Motor neuron (in vitro differentiated cells): Measurements from ENCODE around the gene C1orf105. TPM values are rescaled to one million over a fixed set of nuclear protein-coding genes. Genes with fewer than 3 reads are reported as not detected.
"Not testable (repeated sequence)": the region's sequence is repeated elsewhere in the genome, so short reads cannot be mapped to it uniquely, and the experiment has no call there.

Source experiments
- ATAC-seq, 8 experiments: fragments of 200-7000 bp; cut with Tn5 transposase; replicated peaks in 6 of 8; 2 replicates each; pipeline ENCODE4 v1.8.0; 2021; ENCODE audit warnings: mild to moderate bottlenecking in 8 of 8, moderate library complexity in 8 of 8
- H3K27ac ChIP-seq, 2 donors: fragments of 250-450 bp; sonication (Bioruptor Pico); 2 replicates each; pipeline ENCODE4 v1.9.0; 2021; ENCODE audit warnings: antibody characterized with exemption in 2 of 2, mild to moderate bottlenecking in 2 of 2, moderate library complexity in 1 of 2
- H3K4me1 ChIP-seq, 2 donors: fragments of 250-450 bp; sonication (Bioruptor Pico); replicated peaks in 1 of 2; 2 replicates each; pipeline ENCODE4 v1.6.1; 2021; ENCODE audit warnings: antibody characterized with exemption in 2 of 2, mild to moderate bottlenecking in 2 of 2, moderate library complexity in 1 of 2
- H3K4me3 ChIP-seq, 5 donors: fragments of 250-450 bp; sonication (Bioruptor Pico); 2 replicates each; pipeline ENCODE4 v1.9.0; 2021; ENCODE audit warnings: antibody characterized with exemption in 5 of 5, mild to moderate bottlenecking in 5 of 5, moderate library complexity in 4 of 5
- WGBS, 10 experiments: fragments of 450-650 bp; shearing (Covaris generic); methylation state at CpG; one replicate each; pipeline ENCODE4 v1.0.0; 2022; 5-methylcytosine and 5-hydroxymethylcytosine counted together
- in situ Hi-C, 9 experiments: fragments of 400-800 bp; cut with MboI; loops; one replicate each; pipeline ENCODE4 v1.15.0; 2021; ENCODE audit warnings: low sequenced_read_pairs in 9 of 9, low pct_unique_long_range_greater_than_20kb in 2 of 9; ENCODE audit not compliant: unreplicated experiment in 9 of 9
- total RNA-seq, 8 experiments: library from RNA; unstranded; fragments of 300-600 nt; gene quantifications; 2 replicates each; pipeline versions ENCODE4 v1.2.3 to v1.2.4, GENCODE V29; 2022

Gene C1orf105
- total RNA-seq, 8 experiments from 2014 or later, result 0.66 TPM; not detected in 7

DNA sequence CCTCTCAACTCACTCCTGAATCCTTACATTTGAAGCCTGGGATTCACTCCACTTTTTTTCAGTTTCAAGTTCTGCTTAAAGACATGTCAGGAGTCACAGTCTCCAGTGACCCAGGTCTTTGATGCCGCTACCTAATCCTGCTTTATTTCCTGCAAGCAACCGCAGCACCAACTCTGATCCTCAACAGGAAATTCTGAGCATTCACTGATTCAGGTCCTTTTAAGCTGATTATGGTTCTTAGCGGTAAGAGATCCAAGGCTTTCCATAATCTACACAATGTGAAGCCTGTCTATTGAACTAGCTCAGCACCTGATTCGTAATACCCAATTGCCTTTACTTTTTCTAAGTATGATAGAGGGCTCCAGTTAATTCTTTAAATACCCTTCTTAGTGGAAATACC is 67.1 kb downstream of the C1orf105 start:
- no peak overlapping the region for H3K4me3 ChIP-seq
- in situ Hi-C loops, result no loop called here
- no peak overlapping the region for H3K27ac ChIP-seq
- no peaks in the 10 kb centered on the region for H3K4me1 ChIP-seq
- WGBS, 10 experiments, result 0 to 100% (median 69%) methylated on average over 1 to 4 of the region's 4 CpGs; no CpG with 5 or more reads in 1 of the 10 experiments
- ATAC-seq, result no peak

DNA sequence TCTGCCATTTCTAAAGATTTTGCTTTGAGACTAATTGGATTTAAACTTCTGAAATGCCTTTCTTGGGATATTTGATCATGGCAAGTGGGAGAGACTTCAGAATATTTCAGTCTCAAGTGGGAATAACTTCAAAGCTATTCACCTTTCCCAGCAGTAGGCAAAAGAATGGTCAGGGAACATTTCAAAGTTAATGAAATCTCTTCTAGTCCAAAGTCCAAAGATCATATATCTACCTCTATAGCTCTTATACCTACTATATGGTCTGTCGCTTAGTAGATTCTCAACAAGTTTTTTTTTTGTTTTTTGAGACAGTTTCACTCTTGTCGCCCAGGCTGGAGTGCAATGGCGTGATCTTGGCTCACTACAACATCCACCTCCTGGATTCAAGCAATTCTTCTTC is 67.9 kb downstream of the C1orf105 start:
- in situ Hi-C loops, result no loop called here
- Histone ChIP-seq H3K27ac (no peak overlapping the region), H3K4me3 (no peak overlapping the region), H3K4me1 (no peaks in the 10 kb centered on the region)
- ATAC-seq, result no peak
- 18 to 96% (median 82%) methylated on average over 2 to 3 of the region's 3 CpGs; no CpG with 5 or more reads in 2 of the 10 experiments for WGBS, 10 experiments

DNA sequence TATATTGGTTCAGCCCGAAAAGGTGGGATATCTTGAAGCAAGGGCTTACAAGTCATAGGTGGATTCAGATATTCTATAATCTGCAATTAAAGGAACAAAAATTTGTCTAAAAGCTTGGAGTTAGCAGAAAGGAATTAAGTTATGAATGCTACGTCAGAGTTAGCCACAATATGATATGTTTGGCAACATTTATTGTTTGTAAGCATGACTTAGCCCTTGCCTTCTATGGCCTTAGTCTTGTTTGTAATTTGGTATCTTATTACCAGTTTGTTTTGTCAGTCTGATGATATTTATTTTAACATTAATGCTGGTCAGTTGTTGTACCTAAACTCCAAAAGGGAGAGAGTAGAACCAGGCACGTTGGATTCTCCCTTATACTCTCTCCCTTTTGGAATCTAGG is 69.4 kb downstream of the C1orf105 start:
- 21 to 100% (median 86%) methylated on average over 2 to 3 of the region's 3 CpGs; no CpG with 5 or more reads in 3 of the 10 experiments for WGBS, 10 experiments
- ATAC-seq, result no peak
- H3K4me1 ChIP-seq, result no peaks in the 10 kb centered on the region
- H3K4me3 ChIP-seq, result no peak overlapping the region
- in situ Hi-C loops, result no loop called here
- no peak overlapping the region for H3K27ac ChIP-seq

DNA sequence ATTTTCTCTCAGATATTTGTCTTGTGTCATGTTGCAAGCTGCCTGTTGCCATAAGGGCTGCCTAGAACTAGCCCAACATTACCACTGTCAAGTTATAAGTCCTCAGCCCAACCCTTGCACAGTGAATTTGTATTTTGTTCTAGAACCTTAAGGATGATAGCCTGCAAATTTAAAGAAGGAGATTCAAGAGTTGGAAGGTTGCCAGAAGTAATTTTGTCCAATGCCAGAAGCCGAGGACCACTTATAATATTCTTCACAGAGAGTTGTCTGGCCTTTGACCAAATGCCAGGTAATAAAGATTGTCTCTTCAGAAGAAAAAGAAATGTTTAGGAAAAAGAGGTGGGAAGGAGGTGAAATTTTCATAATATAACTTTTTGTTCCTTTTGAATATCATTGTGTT is 71.9 kb downstream of the C1orf105 start:
- Histone ChIP-seq H3K4me1 (peaks cover 0 to 2% of the 10 kb centered on the region in 2 donors), H3K4me3 (no peak overlapping the region), H3K27ac (no peak overlapping the region)
- ATAC-seq, result no peak
- WGBS, 10 experiments, result 0 to 100% (median 78%) methylated on average over 1 of the region's 1 CpG; no CpG with 5 or more reads in 3 of the 10 experiments
- in situ Hi-C loops, result no loop called here

DNA sequence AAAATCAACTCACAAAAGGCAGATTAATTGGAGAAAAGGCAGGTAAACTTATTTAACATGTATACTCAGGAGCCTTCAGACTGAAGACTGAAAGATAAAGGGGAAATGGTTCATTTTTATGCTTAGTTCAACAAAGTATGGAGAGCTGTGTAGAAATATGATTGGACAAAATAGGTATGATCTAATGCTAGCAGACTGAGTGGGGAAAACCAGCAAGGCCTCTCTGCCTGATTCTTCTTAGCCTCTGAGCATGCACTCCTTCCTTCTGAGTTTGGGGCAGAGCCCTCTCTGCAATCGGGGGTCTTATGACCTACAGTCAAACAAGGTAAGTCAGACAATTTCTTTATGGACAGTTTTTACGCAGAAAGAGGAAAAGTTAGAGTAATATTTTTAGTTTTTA is 73.7 kb downstream of the C1orf105 start:
- ATAC-seq, result no peak
- in situ Hi-C loops, result no loop called here
- H3K4me1 ChIP-seq, result peaks cover 0 to 2% of the 10 kb centered on the region in 2 donors
- no peak overlapping the region for H3K27ac ChIP-seq
- 17 to 94% (median 69%) methylated on average over 1 to 2 of the region's 2 CpGs; no CpG with 5 or more reads in 2 of the 10 experiments for WGBS, 10 experiments
- no peak overlapping the region for H3K4me3 ChIP-seq

DNA sequence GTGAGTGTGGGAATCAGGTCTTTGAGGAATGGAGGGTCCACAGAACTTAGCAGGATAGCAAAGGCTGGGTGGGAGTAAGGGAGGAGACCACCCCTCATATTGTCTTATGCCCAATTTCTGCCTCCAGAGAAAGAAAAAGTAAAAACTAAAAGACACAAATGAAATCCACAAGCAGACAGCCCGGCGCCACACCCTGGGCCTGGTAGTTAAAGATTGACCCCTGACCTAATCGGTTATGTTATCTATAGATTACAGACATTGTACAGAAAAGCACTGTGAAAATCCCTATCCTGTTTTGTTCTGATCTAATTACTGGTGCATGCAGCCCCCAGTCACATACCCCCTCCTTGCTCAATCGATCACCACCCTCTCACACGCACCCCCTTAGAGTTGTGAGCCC is 75.6 kb downstream of the C1orf105 start:
- not testable (repeated sequence) for H3K4me3 ChIP-seq

DNA sequence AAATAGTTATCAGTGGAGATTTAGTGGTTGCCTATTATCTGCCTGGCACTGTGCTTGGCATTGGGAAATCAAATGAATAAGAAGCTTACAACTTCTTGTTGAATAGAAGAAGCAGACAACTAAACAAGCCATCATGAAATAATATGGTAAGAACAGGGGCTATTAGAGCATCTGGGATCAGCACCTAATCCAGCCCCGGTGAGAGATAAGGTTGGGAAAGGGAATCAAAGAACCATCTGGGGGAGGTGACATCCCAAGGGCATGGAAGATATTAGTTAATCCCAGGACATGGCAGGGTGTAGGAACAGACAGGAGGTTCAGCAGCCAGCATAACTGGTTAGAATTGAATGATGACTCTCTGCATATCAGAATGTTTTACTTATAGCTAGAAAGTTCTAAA is 76.2 kb downstream of the C1orf105 start:
- WGBS, 10 experiments, result 0 to 100% (median 85%) methylated on average over 1 of the region's 1 CpG; no CpG with 5 or more reads in 3 of the 10 experiments
- no peak overlapping the region for H3K4me3 ChIP-seq
- in situ Hi-C loops, result no loop called here
- peaks cover 0 to 2% of the 10 kb centered on the region in 2 donors for H3K4me1 ChIP-seq
- no peak overlapping the region for H3K27ac ChIP-seq
- no peak for ATAC-seq

More for the DNA sequence above, 75.6 kb downstream of the C1orf105 start:
- in situ Hi-C loops, H3K4me1 ChIP-seq, ATAC-seq, H3K27ac ChIP-seq: not testable (repeated sequence)
- WGBS, 10 experiments, result 94 to 100% (median 100%) methylated on average over 1 to 3 of the region's 5 CpGs; no CpG with 5 or more reads in 6 of the 10 experiments

DNA sequence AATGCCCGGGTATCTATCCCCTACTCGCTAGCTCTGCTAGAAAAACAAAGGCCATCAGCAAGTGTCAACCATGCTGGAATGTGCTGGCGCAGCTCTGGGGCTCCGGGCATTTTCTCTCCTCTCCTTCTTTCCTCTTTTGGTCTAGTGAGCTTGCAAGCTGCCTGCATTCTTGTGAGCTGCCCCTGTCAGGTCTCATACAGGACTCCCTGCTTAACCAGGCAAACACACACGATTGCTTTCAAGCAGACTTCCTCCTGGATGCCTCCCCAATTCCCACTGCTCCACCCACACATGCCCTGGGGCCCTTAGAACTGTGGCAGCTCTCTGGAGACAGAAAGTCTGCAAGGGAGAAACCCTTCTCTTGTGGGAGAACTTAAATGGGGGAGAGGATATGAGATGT is 76.7 kb downstream of the C1orf105 start:
- H3K4me1 ChIP-seq, result peaks cover 0 to 2% of the 10 kb centered on the region in 2 donors
- no peak overlapping the region for H3K27ac ChIP-seq
- H3K4me3 ChIP-seq, result no peak overlapping the region
- ATAC-seq, result peak; percentile 29 to 84 (median 62)
- WGBS, 10 experiments, result 0 to 40% (median 25%) methylated on average over 1 to 5 of the region's 5 CpGs; no CpG with 5 or more reads in 1 of the 10 experiments
- in situ Hi-C loops, result no loop called here

DNA sequence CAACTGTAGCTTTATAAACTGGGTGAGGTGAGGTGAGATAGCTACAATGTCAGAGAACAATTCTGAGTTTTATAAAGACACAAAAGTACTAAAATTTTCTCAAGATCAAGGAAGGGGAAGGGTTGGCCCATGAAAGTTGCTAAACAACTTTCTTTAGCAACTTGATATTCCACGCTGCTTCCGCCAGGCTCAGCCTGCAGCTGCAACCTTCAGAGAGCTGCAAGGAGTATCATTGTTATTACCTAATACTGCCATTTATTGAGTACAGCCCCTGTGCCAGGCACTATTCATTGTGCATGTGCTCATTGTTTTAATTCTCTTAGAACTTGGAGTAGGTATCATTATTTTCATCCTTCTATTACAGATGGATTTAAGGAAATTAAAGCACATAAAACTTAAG is 78.4 kb downstream of the C1orf105 start:
- in situ Hi-C loops, result no loop called here
- WGBS, 10 experiments, result 80 to 100% (median 93%) methylated on average over 2 of the region's 2 CpGs; no CpG with 5 or more reads in 2 of the 10 experiments
- ATAC-seq, result no peak

DNA sequence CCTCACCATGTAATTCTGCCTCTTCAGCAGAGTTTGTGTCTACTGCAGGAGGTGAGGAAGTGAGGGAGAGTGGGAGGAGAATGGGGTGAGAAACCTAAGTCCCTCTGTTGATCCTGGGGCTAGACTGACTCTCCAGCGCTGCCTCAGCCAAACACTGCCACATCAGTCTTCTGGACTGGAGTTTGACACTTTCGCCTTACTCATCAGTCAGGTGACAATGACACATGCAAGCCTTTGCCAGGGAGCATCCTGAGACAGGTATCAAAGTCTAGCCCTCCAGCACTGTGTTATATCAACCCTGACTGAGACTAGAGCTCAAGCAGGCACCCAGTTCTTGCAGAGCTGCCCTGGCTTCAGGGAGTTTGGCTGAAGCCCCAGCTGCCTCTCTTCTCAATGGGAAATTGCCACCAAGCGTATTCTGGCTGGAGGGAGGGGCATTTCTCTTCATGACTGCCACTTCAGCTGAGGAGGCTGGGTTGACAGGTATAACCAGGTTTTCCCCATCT is 79.2 kb downstream of the C1orf105 start:
- 40 to 93% (median 83%) methylated on average over 2 to 3 of the region's 3 CpGs; no CpG with 5 or more reads in 5 of the 10 experiments for WGBS, 10 experiments
- Histone ChIP-seq H3K27ac (no peak overlapping the region), H3K4me1 (peaks cover 0 to 2% of the 10 kb centered on the region in 2 donors), H3K4me3 (no peak overlapping the region)
- peak in 6 of 8 experiments; percentile 20 to 74 (median 57) for ATAC-seq
- in situ Hi-C loops, result no loop called here

More for the DNA sequence above, 78.4 kb downstream of the C1orf105 start:
- H3K4me1 ChIP-seq, result peaks cover 0 to 2% of the 10 kb centered on the region in 2 donors
- no peak overlapping the region for H3K27ac ChIP-seq
- no peak overlapping the region for H3K4me3 ChIP-seq

DNA sequence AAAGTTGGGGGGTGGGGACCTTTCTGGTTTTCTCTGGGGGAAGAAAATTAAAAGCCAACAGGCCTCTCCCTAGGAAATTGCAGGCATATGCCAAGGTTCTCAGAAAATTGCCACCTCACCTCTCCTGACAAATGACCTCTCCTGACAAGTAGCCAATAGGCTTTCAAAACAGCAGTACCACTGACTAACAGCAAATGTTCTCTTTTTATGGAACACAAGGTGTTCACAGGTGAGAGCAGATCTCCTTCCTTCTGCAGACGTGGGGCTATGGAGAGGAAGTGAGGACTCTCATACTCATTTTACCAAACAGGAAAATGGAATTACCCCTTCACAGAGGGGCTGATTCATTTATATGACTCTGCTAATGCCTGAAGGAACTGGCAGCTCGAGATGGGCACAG is 79.7 kb downstream of the C1orf105 start:
- Histone ChIP-seq H3K27ac (no peak overlapping the region), H3K4me1 (peaks cover 0 to 2% of the 10 kb centered on the region in 2 donors), H3K4me3 (no peak overlapping the region)
- in situ Hi-C loops, result no loop called here
- ATAC-seq, result no peak
- WGBS, 10 experiments, result 38 to 100% (median 49%) methylated on average over 1 to 2 of the region's 2 CpGs; no CpG with 5 or more reads in 6 of the 10 experiments

DNA sequence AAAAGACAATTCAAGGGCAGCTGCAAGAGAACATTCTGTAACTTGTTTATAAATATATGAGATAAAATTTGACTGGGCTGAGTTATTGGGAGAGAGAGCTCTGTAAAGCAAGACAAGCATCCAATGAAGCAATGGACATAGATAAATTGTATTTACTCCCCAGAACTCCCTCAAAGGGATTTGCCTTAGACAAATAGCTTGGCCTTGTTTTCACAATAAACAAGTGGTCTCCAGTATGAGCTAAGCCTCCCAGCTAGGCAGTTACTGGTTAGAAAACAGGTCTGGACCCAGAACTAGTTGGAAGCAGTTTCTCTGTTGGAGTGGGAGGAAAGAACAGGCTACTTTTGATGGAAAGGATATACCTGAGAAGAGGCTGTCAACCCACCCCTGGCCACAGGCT is 87.3 kb downstream of the C1orf105 start:
- in situ Hi-C loops, result no loop called here
- no peak for ATAC-seq
- Histone ChIP-seq H3K4me1 (no peaks in the 10 kb centered on the region), H3K27ac (no peak overlapping the region), H3K4me3 (no peak overlapping the region)

DNA sequence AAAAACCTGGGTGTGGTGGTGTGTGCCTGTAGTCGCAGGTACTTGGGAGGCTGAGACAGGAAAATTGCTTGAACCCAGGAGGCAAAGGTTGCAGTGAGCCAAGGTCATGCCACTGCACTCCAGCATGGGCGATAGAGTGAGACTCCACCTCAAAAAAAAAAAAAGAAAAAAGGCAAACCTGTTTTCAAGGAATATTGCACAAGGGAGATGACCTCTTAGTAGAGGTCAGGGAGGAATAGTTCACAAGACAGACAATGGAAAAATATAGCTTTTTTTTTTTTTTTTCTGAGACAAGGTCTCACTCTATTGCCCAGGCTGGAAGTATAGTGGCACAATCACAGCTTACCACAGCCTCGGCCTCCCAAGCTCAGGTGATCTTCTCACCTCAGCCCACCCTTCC is 90.0 kb downstream of the C1orf105 start:
- no peak for ATAC-seq
- H3K4me3 ChIP-seq, result no peak overlapping the region
- 0 to 100% (median 91%) methylated on average over 1 to 3 of the region's 3 CpGs; no CpG with 5 or more reads in 2 of the 10 experiments for WGBS, 10 experiments
- H3K27ac ChIP-seq, result no peak overlapping the region
- H3K4me1 ChIP-seq, result no peaks in the 10 kb centered on the region
- in situ Hi-C loops, result no loop called here

DNA sequence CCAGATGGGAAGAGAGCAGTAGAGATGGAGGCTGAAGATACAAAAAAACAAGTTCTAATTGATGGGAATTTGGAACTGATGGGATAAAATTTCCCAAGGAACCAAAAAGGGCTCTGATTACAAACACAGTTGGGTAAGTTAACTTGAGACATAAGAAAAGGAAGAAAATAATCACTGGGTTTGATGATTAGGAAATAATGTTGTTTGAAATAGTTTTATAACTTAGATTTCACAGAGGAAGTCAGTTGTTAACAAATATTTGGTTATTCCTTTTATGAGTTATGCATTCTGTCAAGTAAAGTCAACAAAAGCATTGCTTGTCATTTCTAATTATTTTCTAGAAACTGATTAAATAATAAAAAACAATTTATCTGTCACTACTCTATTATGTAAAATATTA is 92.1 kb downstream of the C1orf105 start:
- in situ Hi-C loops, result no loop called here
- H3K4me3 ChIP-seq, result no peak overlapping the region
- no peak for ATAC-seq
- H3K27ac ChIP-seq, result no peak overlapping the region
- no peaks in the 10 kb centered on the region for H3K4me1 ChIP-seq
